WI38 (cell line): Measurements from ENCODE around the gene FSD1L.

Experiments used
- H3K4me3 ChIP-seq: 2 replicates; pipeline ENCODE4 v1.5.1; 2011; ENCODE audit warnings: low read depth, mild to moderate bottlenecking, control low read depth, low read length
- TF ChIP-seq, protein P1 (sequence below): IDR thresholded peaks from 2 replicates; pipeline ENCODE4 v1.5.1; 2012; ENCODE audit warnings: low read depth, mild to moderate bottlenecking, control low read depth, low read length

Gene FSD1L

GRCh38 chr9:105484226-105484625, 36.4 kb downstream of the FSD1L start:
- TF ChIP-seq, protein P1, sequence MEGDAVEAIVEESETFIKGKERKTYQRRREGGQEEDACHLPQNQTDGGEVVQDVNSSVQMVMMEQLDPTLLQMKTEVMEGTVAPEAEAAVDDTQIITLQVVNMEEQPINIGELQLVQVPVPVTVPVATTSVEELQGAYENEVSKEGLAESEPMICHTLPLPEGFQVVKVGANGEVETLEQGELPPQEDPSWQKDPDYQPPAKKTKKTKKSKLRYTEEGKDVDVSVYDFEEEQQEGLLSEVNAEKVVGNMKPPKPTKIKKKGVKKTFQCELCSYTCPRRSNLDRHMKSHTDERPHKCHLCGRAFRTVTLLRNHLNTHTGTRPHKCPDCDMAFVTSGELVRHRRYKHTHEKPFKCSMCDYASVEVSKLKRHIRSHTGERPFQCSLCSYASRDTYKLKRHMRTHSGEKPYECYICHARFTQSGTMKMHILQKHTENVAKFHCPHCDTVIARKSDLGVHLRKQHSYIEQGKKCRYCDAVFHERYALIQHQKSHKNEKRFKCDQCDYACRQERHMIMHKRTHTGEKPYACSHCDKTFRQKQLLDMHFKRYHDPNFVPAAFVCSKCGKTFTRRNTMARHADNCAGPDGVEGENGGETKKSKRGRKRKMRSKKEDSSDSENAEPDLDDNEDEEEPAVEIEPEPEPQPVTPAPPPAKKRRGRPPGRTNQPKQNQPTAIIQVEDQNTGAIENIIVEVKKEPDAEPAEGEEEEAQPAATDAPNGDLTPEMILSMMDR = no peak

DNA sequence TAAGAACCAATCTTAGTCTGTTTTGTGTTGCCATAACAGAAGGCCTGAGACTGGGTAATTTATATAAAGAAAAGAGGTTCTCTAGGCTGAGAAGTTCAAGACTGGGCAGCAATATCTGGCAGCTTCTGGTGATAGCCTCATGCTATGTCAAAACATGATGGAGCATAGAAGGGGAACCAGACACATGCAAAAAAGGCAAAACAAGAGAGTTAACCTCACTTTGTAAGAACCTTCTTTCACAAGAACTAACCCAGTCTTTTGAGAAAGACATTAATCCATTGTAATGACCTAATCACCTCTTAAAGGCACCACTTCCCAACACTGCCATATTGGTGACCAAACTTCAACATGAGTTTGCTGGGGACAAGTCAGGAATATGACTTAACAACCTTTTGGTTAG, 37.3 kb downstream of the FSD1L start:
- TF ChIP-seq, protein P1 = no peak
- no peak overlapping the region for H3K4me3 ChIP-seq

More at GRCh38 chr9:105484226-105484625, 36.4 kb downstream of the FSD1L start:
- H3K4me3 ChIP-seq = no peak overlapping the region

DNA sequence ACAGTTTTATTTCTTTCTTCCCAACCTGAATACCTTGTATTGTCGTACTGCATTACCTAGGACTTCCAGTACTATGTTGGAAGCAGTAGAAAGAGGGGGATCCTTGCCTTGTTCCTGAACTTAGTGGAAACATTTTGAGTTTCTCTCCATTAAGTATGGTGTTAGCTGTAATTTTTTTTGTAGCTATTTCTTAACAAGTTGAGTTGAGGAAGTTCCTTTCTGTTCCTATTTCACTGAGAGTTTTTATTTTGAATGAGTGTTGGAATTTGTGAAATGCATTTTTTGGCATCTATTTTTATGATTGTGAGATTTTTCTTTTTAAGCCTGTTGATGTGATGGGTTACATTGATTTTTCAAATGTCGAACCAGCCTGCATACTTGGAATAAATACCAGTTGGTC, 49.0 kb downstream of the FSD1L start:
- TF ChIP-seq, protein P1 = no peak
- no peak overlapping the region for H3K4me3 ChIP-seq

GRCh38 chr9:105497704-105498103, 49.9 kb downstream of the FSD1L start:
- H3K4me3 ChIP-seq = no peak overlapping the region

GRCh38 chr9:105500108-105500766, 52.4 kb downstream of the FSD1L start:
- TF ChIP-seq, protein P1 = no peak
- no peak overlapping the region for H3K4me3 ChIP-seq

More at GRCh38 chr9:105497704-105498103, 49.9 kb downstream of the FSD1L start:
- TF ChIP-seq, protein P1 = no peak

DNA sequence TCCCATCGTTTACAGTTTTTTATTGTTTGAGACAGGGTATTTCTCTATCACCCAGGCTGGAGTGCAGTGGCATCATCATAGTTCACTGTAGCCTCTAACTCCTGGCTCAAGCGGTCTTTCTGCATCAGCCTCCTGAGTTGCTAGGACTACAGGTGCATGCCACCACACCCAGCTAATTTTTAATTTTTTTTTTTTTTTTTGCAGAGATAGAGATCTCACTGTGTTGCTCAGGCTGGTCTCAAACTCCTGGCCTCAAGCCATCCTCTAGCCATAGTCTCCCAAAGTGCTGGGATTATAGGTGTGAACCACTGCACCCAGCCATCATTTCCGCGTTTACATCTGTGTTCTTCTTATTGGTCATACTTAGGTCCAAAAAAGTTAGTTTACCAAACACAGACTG, 53.6 kb downstream of the FSD1L start:
- TF ChIP-seq, protein P1 = no peak
- H3K4me3 ChIP-seq = no peak overlapping the region

GRCh38 chr9:105502276-105502675, 54.4 kb downstream of the FSD1L start:
- TF ChIP-seq, protein P1 = no peak
- no peak overlapping the region for H3K4me3 ChIP-seq
